Measurements from ENCODE around the gene GTF3C1. TPM values are rescaled to one million over a fixed set of nuclear protein-coding genes. Genes with fewer than 3 reads are reported as not detected.
A peak's percentile ranks its signal among the peaks of the same experiment; 100 is the strongest.

GTF3C1 gene
- total and polyA plus RNA-seq, 2 of the 13 experiments (the other 11 are each of a cell fraction or from before 2014, with no cell fraction given): 29.2 to 72.7 TPM

DNA sequence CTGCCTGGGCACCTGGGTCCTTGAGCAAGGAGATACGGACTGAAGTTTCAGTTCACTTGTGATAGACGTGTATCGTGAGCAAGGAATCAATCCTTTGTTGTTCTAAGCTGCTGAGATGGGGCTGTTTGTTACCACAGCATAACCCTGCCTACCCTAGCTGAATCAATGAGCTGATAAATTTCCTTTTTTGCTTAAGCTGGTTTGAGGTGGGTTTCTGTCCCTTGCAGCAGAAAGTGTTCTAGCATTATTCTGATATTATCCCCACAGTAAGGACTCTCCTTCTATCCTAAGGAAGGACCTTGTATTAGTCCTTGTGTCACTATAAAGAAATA is 96.3 kb downstream of the GTF3C1 start:
- peaks cover 7% of the 10 kb centered on the region; the same call in 1 of the 2 replicates for H3K4me1 ChIP-seq (ENCODE audit: insufficient read depth, low read length)
- in situ Hi-C loops (cut with HindIII; ENCODE audit: extremely low pct_ligation_motif_present, low pct_unique_long_range_greater_than_20kb) (loop anchor here (10.0 kb wide), 1 partner anchor 279 kb away; no protein-coding TSS in a partner anchor), intact Hi-C loops (cut with micrococcal nuclease; ENCODE audit: unreplicated experiment) (no loop called here)
- H3K79me2 ChIP-seq (ENCODE audit: insufficient read depth, low read length): no peaks in the 10 kb centered on the region
- H4K20me1 ChIP-seq (ENCODE audit: insufficient read depth, low read length): no peaks in the 10 kb centered on the region
- H3K9ac ChIP-seq (ENCODE audit: insufficient read depth, low read depth, low read length): no peak overlapping the region
- H3K4me2 ChIP-seq (ENCODE audit: low read depth, low read length): no peak overlapping the region
- no peak for ATAC-seq
- BruUV-seq (replicated peaks): no TSS peak
- no peaks in the 10 kb centered on the region for H3K9me3 ChIP-seq (ENCODE audit: low read length)
- no peak overlapping the region for H3K4me3 ChIP-seq (replicated peaks in 1 of 3; ENCODE audit: insufficient read depth in 1 of 3, low read depth in 2 of 3, low read length in 3 of 3)
- no peaks in the 10 kb centered on the region for H3K36me3 ChIP-seq (replicated peaks in 1 of 2; ENCODE audit: control insufficient read depth in 1 of 2, insufficient read depth in 2 of 2, low read length in 2 of 2)
- 71% methylated on average over 3 of the region's 3 CpGs for WGBS (ENCODE audit: low lambda C conversion rate)
- FAIRE-seq: no peak
- H3K27ac ChIP-seq (ENCODE audit: extremely low read length, insufficient read depth, low read length): no peak overlapping the region
- POLR2A ChIA-PET: no interaction called here
- CTCF ChIA-PET (ENCODE audit: low intra/inter-chr PET ratio, low total read pairs): no interaction called here
- no peak for DNase-seq (ENCODE audit: low spot score)
- TF ChIP-seq ZNF12 (CRISPR knock-in tag; IDR thresholded peaks at IDR 0.05): peak; percentile 96
- TF ChIP-seq HIVEP1 (CRISPR knock-in tag; IDR thresholded peaks at IDR 0.05): no peak
- no peak for TF ChIP-seq ZNF431 (CRISPR knock-in tag; IDR thresholded peaks at IDR 0.05; ENCODE audit: borderline replicate concordance, low read depth)
- H3K27me3 ChIP-seq (ENCODE audit: control insufficient read depth in 1 of 2, insufficient read depth in 2 of 2, low read length in 2 of 2): peaks cover 4 to 35% of the 10 kb centered on the region in 2 experiments; a peak in 3 of 5 replicates
- H2AFZ ChIP-seq (ENCODE audit: low read length): no peak overlapping the region

DNA sequence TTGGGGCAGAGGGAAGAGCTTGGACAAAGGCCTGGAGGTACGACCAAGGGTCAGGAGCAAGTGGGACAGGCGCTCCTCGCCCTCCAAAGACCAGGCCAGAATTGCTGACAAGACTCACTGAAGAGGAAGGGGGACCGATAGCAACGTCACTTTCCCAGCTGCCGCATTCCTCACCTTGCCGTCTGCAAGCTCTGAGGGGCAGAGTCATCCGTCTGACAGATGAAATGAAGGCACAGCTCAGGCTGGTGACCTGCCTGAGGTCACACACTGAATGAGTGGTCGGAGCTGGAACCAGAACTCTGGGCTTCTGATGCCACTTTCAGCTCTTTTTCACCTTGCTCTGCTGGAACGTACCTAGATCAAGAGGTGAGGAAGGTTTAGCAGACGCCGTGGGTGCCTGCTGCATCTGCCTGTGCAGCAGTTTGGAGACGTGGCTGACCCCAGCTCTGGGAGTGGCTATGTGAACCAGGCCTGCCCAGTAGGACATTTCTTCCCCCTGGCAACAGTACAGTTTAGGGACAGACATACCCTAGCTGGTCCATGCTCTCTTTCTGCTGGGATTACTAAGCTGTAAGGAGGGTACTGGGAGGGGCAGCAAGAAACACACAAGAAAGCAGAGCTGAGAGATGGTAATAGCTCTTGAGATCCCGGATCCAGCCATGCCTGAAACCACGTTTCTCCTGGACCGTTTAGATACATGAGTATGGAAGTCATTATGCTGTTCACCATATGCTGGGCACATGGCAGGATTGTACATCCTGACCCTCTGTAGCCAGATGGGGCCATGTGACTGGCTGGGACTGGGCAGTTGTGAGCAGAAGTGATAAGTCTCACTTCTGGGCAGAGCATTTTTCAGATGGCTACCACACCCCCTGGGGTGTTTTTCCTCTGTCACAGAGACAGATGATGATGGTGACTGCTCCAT is 96.9 kb downstream of the GTF3C1 start:
- intact Hi-C loops (cut with micrococcal nuclease; ENCODE audit: unreplicated experiment): no loop called here
- H3K27me3 ChIP-seq (ENCODE audit: control insufficient read depth in 1 of 2, insufficient read depth in 2 of 2, low read length in 2 of 2): peaks cover 4 to 35% of the 10 kb centered on the region in 2 experiments; a peak in 3 of 5 replicates
- H3K27ac ChIP-seq (ENCODE audit: extremely low read length, insufficient read depth, low read length): no peak overlapping the region
- H3K4me1 ChIP-seq (ENCODE audit: insufficient read depth, low read length): peaks cover 7% of the 10 kb centered on the region; the same call in 1 of the 2 replicates
- no peaks in the 10 kb centered on the region for H3K9me3 ChIP-seq (ENCODE audit: low read length)
- H3K36me3 ChIP-seq (replicated peaks in 1 of 2; ENCODE audit: control insufficient read depth in 1 of 2, insufficient read depth in 2 of 2, low read length in 2 of 2): no peaks in the 10 kb centered on the region
- POLR2A ChIA-PET: no interaction called here
- TF ChIP-seq, protein P1, sequence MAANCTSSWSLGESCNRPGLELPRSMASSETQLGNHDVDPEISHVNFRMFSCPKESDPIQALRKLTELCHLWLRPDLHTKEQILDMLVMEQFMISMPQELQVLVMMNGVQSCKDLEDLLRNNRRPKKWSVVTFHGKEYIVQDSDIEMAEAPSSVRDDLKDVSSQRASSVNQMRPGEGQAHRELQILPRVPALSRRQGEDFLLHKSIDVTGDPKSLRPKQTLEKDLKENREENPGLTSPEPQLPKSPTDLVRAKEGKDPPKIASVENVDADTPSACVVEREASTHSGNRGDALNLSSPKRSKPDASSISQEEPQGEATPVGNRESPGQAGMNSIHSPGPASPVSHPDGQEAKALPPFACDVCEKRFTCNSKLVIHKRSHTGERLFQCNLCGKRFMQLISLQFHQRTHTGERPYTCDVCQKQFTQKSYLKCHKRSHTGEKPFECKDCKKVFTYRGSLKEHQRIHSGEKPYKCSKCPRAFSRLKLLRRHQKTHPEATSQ (CRISPR knock-in tag; IDR thresholded peaks at IDR 0.05; ENCODE audit: borderline replicate concordance): no peak
- TF ChIP-seq PAWR (CRISPR knock-in tag; IDR thresholded peaks at IDR 0.05; ENCODE audit: borderline replicate concordance) (no peak), RXRB (CRISPR knock-in tag; IDR thresholded peaks at IDR 0.05; ENCODE audit: borderline replicate concordance) (no peak), ZNF329 (CRISPR knock-in tag; IDR thresholded peaks at IDR 0.05; ENCODE audit: low read depth) (peak; percentile 75), CREB1 (IDR thresholded peaks at IDR 0.05) (peak; percentile 20; the same call in 1 of the 2 replicates), CREB1 (CRISPR knock-in tag; IDR thresholded peaks at IDR 0.05) (no peak), IRX3 (CRISPR knock-in tag; IDR thresholded peaks at IDR 0.05; ENCODE audit: borderline replicate concordance, low read depth) (no peak), MAFK (conservative IDR thresholded peaks at IDR 0.05 in 1 of 2, IDR thresholded peaks at IDR 0.05 in 1 of 2; ENCODE audit: low read length in 2 of 2) (peak in 1 of 2 experiments; percentile 16; a peak in 1 of 4 replicates), ZSCAN20 (CRISPR knock-in tag; IDR thresholded peaks at IDR 0.05; ENCODE audit: borderline replicate concordance) (no peak)
- BruUV-seq (replicated peaks): no TSS peak
- no peak overlapping the region for H3K4me3 ChIP-seq (replicated peaks in 1 of 3; ENCODE audit: insufficient read depth in 1 of 3, low read depth in 2 of 3, low read length in 3 of 3)
- in situ Hi-C loops (cut with HindIII; ENCODE audit: extremely low pct_ligation_motif_present, low pct_unique_long_range_greater_than_20kb): loop anchor here (10.0 kb wide), 1 partner anchor 278 kb away; no protein-coding TSS in a partner anchor
- 14% methylated on average over 15 of the region's 16 CpGs for WGBS (ENCODE audit: low lambda C conversion rate)
- DNase-seq (ENCODE audit: low spot score) (no peak), FAIRE-seq (no peak), ATAC-seq (peak; percentile 5; the same call in 2 of the 3 replicates)
- H3K79me2 ChIP-seq (ENCODE audit: insufficient read depth, low read length): no peaks in the 10 kb centered on the region
- H4K20me1 ChIP-seq (ENCODE audit: insufficient read depth, low read length): no peaks in the 10 kb centered on the region
- no peak overlapping the region for H3K9ac ChIP-seq (ENCODE audit: insufficient read depth, low read depth, low read length)
- no peak overlapping the region for H3K4me2 ChIP-seq (ENCODE audit: low read depth, low read length)
- CTCF ChIA-PET (ENCODE audit: low intra/inter-chr PET ratio, low total read pairs): no interaction called here
- no peak overlapping the region for H2AFZ ChIP-seq (ENCODE audit: low read length)

Measured in HepG2 (cell line).